GM12864 (cell line): ENCODE results near the gene KCNA5.

Experiments
- DNase-seq: peaks from one replicate; pipeline ENCODE4 v3.0.0-alpha.2; 2011; ENCODE audit warnings: low read depth
- H3K4me3 ChIP-seq: 2 replicates; pipeline ENCODE4 v1.5.1; 2011; ENCODE audit warnings: mild to moderate bottlenecking, low read depth, low read length, control low read depth
- TF ChIP-seq, protein P1 (sequence below): IDR thresholded peaks from 2 replicates; pipeline ENCODE4 v1.5.1; 2011; ENCODE audit warnings: low read depth, mild to moderate bottlenecking, moderate library complexity, low read length, control low read depth, inconsistent platforms; ENCODE audit errors: missing control alignments

Gene KCNA5

DNA sequence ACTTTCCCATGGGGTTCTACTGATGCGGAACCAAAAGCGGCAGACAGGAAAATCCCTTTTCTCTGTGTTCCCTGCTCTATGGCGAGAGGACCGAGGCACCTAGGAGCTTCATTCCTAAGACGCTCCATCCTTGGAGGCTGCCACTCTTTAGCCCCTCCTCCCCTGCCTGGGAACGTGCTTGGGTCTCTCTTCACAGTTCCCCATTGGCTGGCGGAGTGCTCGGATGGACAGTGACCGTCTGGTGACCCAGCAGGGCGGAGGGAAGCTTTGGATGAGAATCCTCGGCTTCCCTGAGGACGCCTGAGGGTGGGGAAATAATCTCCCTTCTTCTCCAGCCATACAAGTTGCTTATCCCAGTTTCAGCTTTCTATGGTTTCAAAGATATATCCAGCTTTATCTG, 37.3 kb downstream of the KCNA5 start:
- DNase-seq: no peak

DNA sequence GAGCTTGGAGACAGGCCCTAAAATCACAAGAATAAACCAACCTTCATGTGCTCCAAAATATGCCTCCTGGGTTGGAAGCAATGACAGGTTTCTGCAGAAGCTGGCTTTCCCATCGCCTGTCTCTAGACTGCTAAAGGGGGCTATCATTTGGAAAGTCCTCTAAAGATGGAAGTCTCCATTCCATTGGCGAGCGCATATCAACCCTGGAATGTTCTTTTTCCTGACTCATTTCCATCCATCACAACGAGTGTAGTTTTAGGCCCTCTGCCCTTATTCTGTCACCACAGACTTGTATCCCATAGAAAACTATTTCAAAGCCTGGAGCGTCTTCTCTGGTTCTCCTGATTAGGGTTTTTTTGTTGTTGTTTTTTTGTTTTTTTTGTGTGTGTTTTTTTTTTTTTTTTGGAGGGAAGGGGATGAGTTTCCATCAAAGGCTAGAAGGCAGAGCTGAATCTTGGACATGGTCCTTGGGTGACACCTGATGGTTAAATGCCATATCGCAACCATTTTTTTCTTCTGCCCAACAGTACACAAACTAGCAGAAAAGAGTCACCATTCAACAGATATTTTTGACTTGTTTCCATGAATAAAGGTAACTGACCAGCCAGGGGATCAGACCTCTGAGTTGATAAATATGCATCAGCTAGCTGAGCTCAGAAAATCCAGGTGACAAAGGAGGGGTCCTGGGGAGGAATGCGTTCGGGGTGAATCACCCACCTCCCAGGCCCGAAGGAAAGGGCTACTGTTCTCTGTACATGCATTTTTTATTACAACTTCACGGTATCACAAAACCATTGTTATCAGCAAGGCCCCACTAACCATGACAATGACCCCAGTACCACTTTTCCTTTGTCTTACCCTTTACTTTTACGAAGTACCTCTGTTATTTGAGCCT, 40.5 kb downstream of the KCNA5 start:
- peak; percentile 4 for DNase-seq
- TF ChIP-seq, protein P1, sequence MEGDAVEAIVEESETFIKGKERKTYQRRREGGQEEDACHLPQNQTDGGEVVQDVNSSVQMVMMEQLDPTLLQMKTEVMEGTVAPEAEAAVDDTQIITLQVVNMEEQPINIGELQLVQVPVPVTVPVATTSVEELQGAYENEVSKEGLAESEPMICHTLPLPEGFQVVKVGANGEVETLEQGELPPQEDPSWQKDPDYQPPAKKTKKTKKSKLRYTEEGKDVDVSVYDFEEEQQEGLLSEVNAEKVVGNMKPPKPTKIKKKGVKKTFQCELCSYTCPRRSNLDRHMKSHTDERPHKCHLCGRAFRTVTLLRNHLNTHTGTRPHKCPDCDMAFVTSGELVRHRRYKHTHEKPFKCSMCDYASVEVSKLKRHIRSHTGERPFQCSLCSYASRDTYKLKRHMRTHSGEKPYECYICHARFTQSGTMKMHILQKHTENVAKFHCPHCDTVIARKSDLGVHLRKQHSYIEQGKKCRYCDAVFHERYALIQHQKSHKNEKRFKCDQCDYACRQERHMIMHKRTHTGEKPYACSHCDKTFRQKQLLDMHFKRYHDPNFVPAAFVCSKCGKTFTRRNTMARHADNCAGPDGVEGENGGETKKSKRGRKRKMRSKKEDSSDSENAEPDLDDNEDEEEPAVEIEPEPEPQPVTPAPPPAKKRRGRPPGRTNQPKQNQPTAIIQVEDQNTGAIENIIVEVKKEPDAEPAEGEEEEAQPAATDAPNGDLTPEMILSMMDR: peak; percentile 74
- no peak overlapping the region for H3K4me3 ChIP-seq

More for the DNA sequence above, 37.3 kb downstream of the KCNA5 start:
- H3K4me3 ChIP-seq: no peak overlapping the region
- TF ChIP-seq, protein P1: no peak

DNA sequence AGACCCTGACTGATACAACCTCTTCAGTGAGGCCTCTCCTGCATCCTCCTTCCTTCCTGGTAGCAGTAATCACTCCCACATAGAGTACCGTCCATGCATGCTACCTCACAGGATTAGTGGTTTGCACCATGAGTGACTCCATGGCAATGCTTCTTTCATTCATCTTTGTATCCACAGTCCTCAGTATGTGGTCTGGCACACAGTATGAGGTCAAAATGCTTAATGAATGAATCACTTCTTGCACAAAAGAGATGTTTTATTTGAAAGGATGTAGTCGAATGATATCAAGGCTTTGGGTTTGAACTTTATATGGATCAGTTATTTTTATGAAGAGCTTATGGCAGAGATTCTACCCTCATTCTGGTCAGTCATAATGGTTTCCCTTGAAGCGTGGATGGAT, 42.2 kb downstream of the KCNA5 start:
- TF ChIP-seq, protein P1: no peak
- H3K4me3 ChIP-seq: no peak overlapping the region
- no peak for DNase-seq

DNA sequence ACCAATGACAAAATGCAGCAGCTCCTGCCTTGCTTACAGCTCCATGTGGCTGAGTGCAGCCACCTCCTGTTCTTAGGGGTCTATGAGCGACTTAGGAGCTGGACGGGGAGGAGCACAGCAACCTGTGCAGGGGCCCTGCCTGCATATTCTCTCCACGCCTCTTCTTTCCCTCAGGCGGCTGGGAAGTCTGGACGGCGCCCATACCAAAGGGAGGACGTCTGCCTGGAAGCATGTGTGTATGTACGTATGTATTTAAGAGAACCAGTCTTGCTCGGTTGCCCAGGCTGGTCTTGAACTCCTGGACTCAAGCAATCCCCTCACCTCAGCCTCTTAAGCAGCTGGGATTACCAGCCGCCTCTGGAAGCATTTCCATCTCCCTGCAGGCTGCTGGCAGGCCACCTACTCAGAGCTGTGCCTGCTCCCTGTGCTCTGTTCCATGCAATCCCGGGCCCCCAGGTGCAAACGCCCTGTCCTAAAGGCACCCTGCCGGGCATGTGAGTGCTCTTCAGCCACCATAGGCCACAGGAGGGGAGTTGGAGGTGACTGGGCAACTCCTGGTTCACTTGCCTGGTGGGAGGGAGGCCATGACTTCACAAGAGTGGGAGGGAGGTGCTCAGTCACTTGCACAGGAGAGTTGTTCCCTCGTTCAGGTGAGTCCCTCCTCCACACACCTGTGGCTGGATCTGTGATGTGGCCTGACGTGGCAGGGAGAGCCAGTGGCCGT, 44.3 kb downstream of the KCNA5 start:
- DNase-seq: no peak
- TF ChIP-seq, protein P1: no peak
- H3K4me3 ChIP-seq: no peak overlapping the region

DNA sequence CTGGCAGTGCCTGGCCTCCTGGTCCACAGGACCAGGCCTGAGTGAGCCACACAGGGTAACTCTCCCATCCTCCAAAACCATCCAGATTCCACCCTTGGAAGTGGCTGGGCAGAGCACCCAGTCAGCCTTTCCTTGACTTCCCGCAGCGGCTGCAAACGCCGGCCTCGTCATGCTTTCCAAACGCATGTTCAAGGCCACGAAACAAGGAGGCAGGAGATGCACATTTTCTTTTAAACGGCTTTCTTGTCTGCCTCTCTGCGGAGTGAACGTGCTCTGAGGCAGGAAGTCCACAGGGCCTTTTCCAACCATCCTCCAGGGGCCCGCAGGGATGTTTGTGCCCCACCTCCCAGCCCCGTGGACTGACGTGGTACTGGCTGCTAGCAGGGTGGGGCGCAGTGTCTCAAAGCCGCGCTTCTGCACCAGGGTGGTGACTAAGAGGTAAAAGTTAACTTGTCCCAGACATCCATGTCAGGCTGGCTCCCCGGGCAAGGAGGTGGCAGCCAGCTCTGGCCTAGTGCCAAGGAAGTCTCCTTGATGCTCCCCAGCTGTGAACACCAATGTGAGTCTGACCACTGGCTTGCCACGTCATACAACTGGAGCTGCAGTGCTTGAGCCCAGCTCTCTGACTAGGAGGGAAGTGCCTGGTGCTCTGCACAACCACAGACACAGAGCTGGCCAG, 45.0 kb downstream of the KCNA5 start:
- H3K4me3 ChIP-seq: no peak overlapping the region
- no peak for DNase-seq
- TF ChIP-seq, protein P1: no peak

DNA sequence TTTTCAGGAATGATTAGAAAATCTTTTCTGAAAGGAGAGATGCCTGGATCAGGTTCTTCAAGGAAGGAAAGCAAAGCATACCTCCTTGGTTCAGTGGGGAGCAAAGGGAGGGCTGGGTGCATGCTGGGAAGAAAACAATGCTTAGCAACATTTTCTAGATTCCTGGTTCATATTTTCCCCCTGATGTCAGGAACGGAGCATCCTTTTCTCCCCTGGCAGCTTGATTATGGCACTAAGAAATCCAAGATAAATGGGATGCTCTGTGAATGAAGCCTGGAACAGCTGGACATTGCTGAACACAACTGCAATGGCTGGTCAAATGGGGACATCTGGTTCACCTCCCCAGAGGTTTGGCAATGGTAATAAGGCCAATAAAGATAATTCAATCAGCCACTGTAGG, 50.9 kb downstream of the KCNA5 start:
- no peak overlapping the region for H3K4me3 ChIP-seq
- DNase-seq: no peak
- TF ChIP-seq, protein P1: no peak
